WTC11 (cell line): ENCODE measurements around the gene PTPN13. TPM values are rescaled to one million over a fixed set of nuclear protein-coding genes. Genes with fewer than 3 reads are reported as not detected.

ENCODE experiments used
- ATAC-seq: fragments of 200-7000 bp; cut with Tn5 transposase; 2 replicates; pipeline ENCODE4 v1.10.0; 2021; ENCODE audit warnings: mild to moderate bottlenecking, moderate library complexity
- CTCF ChIA-PET: fragments of 300-600 bp; sonication (Branson Sonifier 250); formaldehyde crosslinking; loops from one replicate; lab custom pipeline; 2021; ENCODE audit warnings: antibody characterized with exemption; lab: Charles Lee
- POLR2A ChIA-PET: fragments of 350-600 bp; sonication (Branson Sonifier 250); formaldehyde crosslinking; loops from one replicate; lab custom pipeline; 2021; ENCODE audit warnings: antibody characterized with exemption; lab: Charles Lee
- DNase-seq: peaks from one replicate; pipeline ENCODE4 v3.0.0; 2021; ENCODE audit warnings: low spot score
- H3K27ac Mint-ChIP-seq: 2 replicates; pipeline ENCODE4 v1.8.0; 2021; ENCODE audit warnings: mixed read lengths
- H3K27me3 Mint-ChIP-seq: 2 replicates; pipeline ENCODE4 v1.8.0; 2021; ENCODE audit warnings: low read depth, mild to moderate bottlenecking, moderate library complexity, mixed read lengths
- H3K36me3 Mint-ChIP-seq: 2 replicates; pipeline ENCODE4 v1.8.0; 2021; ENCODE audit warnings: mixed read lengths
- H3K4me1 Mint-ChIP-seq: 2 replicates; pipeline ENCODE4 v1.8.0; 2022; ENCODE audit warnings: mixed read lengths
- H3K4me3 Mint-ChIP-seq: 2 replicates; pipeline ENCODE4 v1.8.0; 2021; ENCODE audit warnings: mild to moderate bottlenecking, moderate library complexity, mixed read lengths
- H3K9me3 Mint-ChIP-seq: 2 replicates; pipeline ENCODE4 v1.8.0; 2021; ENCODE audit warnings: mixed read lengths
- CREB1 ChIP-seq: sonication (generic); formaldehyde crosslinking; IDR thresholded peaks from 2 replicates; pipeline ENCODE4 v1.8.0; 2023; ENCODE audit warnings: mild to moderate bottlenecking, missing genetic modification reagents
- ELF4 ChIP-seq: sonication (generic); formaldehyde crosslinking; IDR thresholded peaks from 2 replicates; pipeline ENCODE4 v1.8.1; 2022; ENCODE audit warnings: low read depth, mild to moderate bottlenecking, moderate library complexity, missing genetic modification reagents
- ETV6 ChIP-seq: sonication (generic); formaldehyde crosslinking; IDR thresholded peaks from 2 replicates; pipeline ENCODE4 v1.8.1; 2022; ENCODE audit warnings: mild to moderate bottlenecking, missing genetic modification reagents
- GABPB1 ChIP-seq: sonication (generic); formaldehyde crosslinking; IDR thresholded peaks from 2 replicates; pipeline ENCODE4 v1.8.1; 2023; ENCODE audit warnings: mild to moderate bottlenecking, missing genetic modification reagents
- KAT7 ChIP-seq: sonication (generic); formaldehyde crosslinking; IDR thresholded peaks from 2 replicates; pipeline ENCODE4 v1.8.1; 2023; ENCODE audit warnings: missing genetic modification reagents, mild to moderate bottlenecking, borderline replicate concordance
- NFE2L1 ChIP-seq: sonication (generic); formaldehyde crosslinking; IDR thresholded peaks from 2 replicates; pipeline ENCODE4 v1.8.1; 2023; ENCODE audit warnings: missing genetic modification reagents
- NR1H2 ChIP-seq: sonication (generic); formaldehyde crosslinking; IDR thresholded peaks from 2 replicates; pipeline ENCODE4 v1.9.0; 2021; ENCODE audit warnings: mild to moderate bottlenecking, moderate library complexity, missing genetic modification reagents
- RORB ChIP-seq: fragments of 250-450 bp; sonication (Bioruptor Pico); IDR thresholded peaks from 2 replicates; pipeline ENCODE4 v1.9.0; 2021; ENCODE audit warnings: mild to moderate bottlenecking
- SOX15 ChIP-seq: fragments of 250-450 bp; sonication (Bioruptor Pico); IDR thresholded peaks from 2 replicates; pipeline ENCODE4 v1.9.0; 2021; ENCODE audit warnings: mild to moderate bottlenecking
- SP1 ChIP-seq: sonication (generic); formaldehyde crosslinking; conservative IDR thresholded peaks from 2 replicates; pipeline ENCODE4 v1.8.1; 2022; ENCODE audit warnings: missing genetic modification reagents
- USF2 ChIP-seq: sonication (generic); formaldehyde crosslinking; IDR thresholded peaks from 2 replicates; pipeline ENCODE4 v1.8.1; 2023; ENCODE audit warnings: mild to moderate bottlenecking, missing genetic modification reagents, moderate library complexity
- ZNF219 ChIP-seq: sonication (generic); formaldehyde crosslinking; IDR thresholded peaks from 2 replicates; pipeline ENCODE4 v1.8.0; 2023; ENCODE audit warnings: missing genetic modification reagents, mild to moderate bottlenecking, borderline replicate concordance
- ZNF263 ChIP-seq: sonication (generic); formaldehyde crosslinking; IDR thresholded peaks from 2 replicates; pipeline ENCODE4 v1.8.1; 2022; ENCODE audit warnings: low read depth, mild to moderate bottlenecking, moderate library complexity, missing genetic modification reagents
- ZNF532 ChIP-seq: fragments of 250-450 bp; sonication (Bioruptor Pico); IDR thresholded peaks from 2 replicates; pipeline ENCODE4 v1.9.0; 2021; ENCODE audit warnings: mild to moderate bottlenecking, borderline replicate concordance
- total RNA-seq: library from RNA; stranded (reverse); gene quantifications from 3 replicates; pipeline ENCODE4 v1.2.3, GENCODE V29; 2021
- TF ChIP-seq, protein P1 (sequence below): sonication (generic); formaldehyde crosslinking; IDR thresholded peaks from 2 replicates; pipeline ENCODE4 v1.8.0; 2022; ENCODE audit warnings: mild to moderate bottlenecking, missing genetic modification reagents
- TF ChIP-seq, protein P2 (sequence below): fragments of 250-450 bp; sonication (Bioruptor Pico); IDR thresholded peaks from 2 replicates; pipeline ENCODE4 v1.8.0; 2021; ENCODE audit warnings: mild to moderate bottlenecking
- TF ChIP-seq, protein P3 (sequence below): sonication (generic); formaldehyde crosslinking; IDR thresholded peaks from 2 replicates; pipeline ENCODE4 v1.8.1; 2023; ENCODE audit warnings: mild to moderate bottlenecking, missing genetic modification reagents
- TF ChIP-seq, protein P4 (sequence below): sonication (generic); formaldehyde crosslinking; IDR thresholded peaks from 2 replicates; pipeline ENCODE4 v1.8.0; 2022; ENCODE audit warnings: mild to moderate bottlenecking, missing genetic modification reagents
- TF ChIP-seq, protein P5 (sequence below): sonication (generic); formaldehyde crosslinking; conservative IDR thresholded peaks from 2 replicates; pipeline ENCODE4 v1.8.1; 2023; ENCODE audit warnings: mild to moderate bottlenecking, low read depth, missing genetic modification reagents, moderate library complexity
- TF ChIP-seq, protein P6 (sequence below): sonication (generic); formaldehyde crosslinking; IDR thresholded peaks from 2 replicates; pipeline ENCODE4 v1.8.0; 2022; ENCODE audit warnings: missing genetic modification reagents

The PTPN13 gene
- total RNA-seq, 1 experiment from 2014 or later = 49.7 TPM

GRCh38 chr4:86778175-86778574, 184.1 kb downstream of the PTPN13 start:
- TF ChIP-seq, protein P1, sequence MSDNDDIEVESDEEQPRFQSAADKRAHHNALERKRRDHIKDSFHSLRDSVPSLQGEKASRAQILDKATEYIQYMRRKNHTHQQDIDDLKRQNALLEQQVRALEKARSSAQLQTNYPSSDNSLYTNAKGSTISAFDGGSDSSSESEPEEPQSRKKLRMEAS (CRISPR knock-in tag) = no peak
- TF ChIP-seq NFE2L1 (CRISPR knock-in tag) = no peak
- TF ChIP-seq SOX15 (CRISPR knock-in tag) = no peak
- TF ChIP-seq ELF4 (CRISPR knock-in tag) = no peak
- no peak for TF ChIP-seq ZNF532 (CRISPR knock-in tag)
- no peak for TF ChIP-seq ZNF263 (CRISPR knock-in tag)
- ChIA-PET CTCF (no interaction called here), POLR2A (no interaction called here)
- no peaks in the 10 kb centered on the region for H3K9me3 Mint-ChIP-seq
- ATAC-seq (no peak), DNase-seq (no peak)
- H3K4me1 Mint-ChIP-seq = no peaks in the 10 kb centered on the region
- peaks cover 22% of the 10 kb centered on the region for H3K36me3 Mint-ChIP-seq
- no peak overlapping the region for H3K4me3 Mint-ChIP-seq
- no peaks in the 10 kb centered on the region for H3K27me3 Mint-ChIP-seq
- no peak overlapping the region for H3K27ac Mint-ChIP-seq

DNA sequence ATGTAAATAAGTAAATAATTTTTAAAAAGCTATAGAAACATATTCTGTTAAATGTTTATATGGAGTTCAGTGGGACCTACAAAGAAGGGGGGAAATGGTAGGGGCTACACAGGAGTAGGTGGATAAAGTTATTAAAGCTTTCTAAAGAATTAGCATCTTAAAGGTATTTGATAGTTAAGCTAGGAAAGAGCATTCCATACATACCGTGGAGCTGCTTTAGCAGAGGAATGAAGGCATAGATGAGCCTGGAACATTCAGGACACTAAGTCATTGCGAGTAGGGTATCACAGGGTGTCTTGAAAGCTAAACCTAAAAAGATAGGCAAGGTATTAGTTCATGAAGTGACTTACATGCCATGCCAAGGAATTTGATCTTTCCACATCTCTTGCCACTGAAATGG, 194.7 kb downstream of the PTPN13 start:
- no peak for DNase-seq
- H3K4me1 Mint-ChIP-seq = peaks cover 16% of the 10 kb centered on the region
- POLR2A ChIA-PET = interaction anchor here (1.6 kb wide), 1 partner anchor 195 kb away, joined by 7 read pairs; the partner anchor contains the start of gene PTPN13
- CTCF ChIA-PET = interaction anchor here (1.0 to 2.3 kb wide), 5 partner anchors 90 to 306 kb away, joined by 3 to 14 read pairs (median 4); no protein-coding TSS in a partner anchor
- H3K27me3 Mint-ChIP-seq = no peaks in the 10 kb centered on the region
- H3K9me3 Mint-ChIP-seq = peaks cover 33% of the 10 kb centered on the region
- H3K36me3 Mint-ChIP-seq = peaks cover 64% of the 10 kb centered on the region
- H3K27ac Mint-ChIP-seq = peak overlapping the region; percentile 68
- TF ChIP-seq, protein P2, sequence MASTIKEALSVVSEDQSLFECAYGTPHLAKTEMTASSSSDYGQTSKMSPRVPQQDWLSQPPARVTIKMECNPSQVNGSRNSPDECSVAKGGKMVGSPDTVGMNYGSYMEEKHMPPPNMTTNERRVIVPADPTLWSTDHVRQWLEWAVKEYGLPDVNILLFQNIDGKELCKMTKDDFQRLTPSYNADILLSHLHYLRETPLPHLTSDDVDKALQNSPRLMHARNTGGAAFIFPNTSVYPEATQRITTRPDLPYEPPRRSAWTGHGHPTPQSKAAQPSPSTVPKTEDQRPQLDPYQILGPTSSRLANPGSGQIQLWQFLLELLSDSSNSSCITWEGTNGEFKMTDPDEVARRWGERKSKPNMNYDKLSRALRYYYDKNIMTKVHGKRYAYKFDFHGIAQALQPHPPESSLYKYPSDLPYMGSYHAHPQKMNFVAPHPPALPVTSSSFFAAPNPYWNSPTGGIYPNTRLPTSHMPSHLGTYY = no peak
- TF ChIP-seq, protein P3, sequence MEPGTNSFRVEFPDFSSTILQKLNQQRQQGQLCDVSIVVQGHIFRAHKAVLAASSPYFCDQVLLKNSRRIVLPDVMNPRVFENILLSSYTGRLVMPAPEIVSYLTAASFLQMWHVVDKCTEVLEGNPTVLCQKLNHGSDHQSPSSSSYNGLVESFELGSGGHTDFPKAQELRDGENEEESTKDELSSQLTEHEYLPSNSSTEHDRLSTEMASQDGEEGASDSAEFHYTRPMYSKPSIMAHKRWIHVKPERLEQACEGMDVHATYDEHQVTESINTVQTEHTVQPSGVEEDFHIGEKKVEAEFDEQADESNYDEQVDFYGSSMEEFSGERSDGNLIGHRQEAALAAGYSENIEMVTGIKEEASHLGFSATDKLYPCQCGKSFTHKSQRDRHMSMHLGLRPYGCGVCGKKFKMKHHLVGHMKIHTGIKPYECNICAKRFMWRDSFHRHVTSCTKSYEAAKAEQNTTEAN (CRISPR knock-in tag) = no peak
- TF ChIP-seq RORB (CRISPR knock-in tag) (no peak), KAT7 (CRISPR knock-in tag) (no peak), CREB1 (no peak), ZNF219 (CRISPR knock-in tag) (no peak), GABPB1 (CRISPR knock-in tag) (no peak), NR1H2 (CRISPR knock-in tag) (no peak), USF2 (no peak), ETV6 (CRISPR knock-in tag) (no peak), SP1 (CRISPR knock-in tag) (no peak)
- TF ChIP-seq, protein P1 (CRISPR knock-in tag) = no peak
- TF ChIP-seq, protein P4, sequence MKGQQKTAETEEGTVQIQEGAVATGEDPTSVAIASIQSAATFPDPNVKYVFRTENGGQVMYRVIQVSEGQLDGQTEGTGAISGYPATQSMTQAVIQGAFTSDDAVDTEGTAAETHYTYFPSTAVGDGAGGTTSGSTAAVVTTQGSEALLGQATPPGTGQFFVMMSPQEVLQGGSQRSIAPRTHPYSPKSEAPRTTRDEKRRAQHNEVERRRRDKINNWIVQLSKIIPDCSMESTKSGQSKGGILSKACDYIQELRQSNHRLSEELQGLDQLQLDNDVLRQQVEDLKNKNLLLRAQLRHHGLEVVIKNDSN (CRISPR knock-in tag) = no peak
- TF ChIP-seq, protein P5, sequence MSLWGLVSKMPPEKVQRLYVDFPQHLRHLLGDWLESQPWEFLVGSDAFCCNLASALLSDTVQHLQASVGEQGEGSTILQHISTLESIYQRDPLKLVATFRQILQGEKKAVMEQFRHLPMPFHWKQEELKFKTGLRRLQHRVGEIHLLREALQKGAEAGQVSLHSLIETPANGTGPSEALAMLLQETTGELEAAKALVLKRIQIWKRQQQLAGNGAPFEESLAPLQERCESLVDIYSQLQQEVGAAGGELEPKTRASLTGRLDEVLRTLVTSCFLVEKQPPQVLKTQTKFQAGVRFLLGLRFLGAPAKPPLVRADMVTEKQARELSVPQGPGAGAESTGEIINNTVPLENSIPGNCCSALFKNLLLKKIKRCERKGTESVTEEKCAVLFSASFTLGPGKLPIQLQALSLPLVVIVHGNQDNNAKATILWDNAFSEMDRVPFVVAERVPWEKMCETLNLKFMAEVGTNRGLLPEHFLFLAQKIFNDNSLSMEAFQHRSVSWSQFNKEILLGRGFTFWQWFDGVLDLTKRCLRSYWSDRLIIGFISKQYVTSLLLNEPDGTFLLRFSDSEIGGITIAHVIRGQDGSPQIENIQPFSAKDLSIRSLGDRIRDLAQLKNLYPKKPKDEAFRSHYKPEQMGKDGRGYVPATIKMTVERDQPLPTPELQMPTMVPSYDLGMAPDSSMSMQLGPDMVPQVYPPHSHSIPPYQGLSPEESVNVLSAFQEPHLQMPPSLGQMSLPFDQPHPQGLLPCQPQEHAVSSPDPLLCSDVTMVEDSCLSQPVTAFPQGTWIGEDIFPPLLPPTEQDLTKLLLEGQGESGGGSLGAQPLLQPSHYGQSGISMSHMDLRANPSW (CRISPR knock-in tag) = no peak
- TF ChIP-seq, protein P6, sequence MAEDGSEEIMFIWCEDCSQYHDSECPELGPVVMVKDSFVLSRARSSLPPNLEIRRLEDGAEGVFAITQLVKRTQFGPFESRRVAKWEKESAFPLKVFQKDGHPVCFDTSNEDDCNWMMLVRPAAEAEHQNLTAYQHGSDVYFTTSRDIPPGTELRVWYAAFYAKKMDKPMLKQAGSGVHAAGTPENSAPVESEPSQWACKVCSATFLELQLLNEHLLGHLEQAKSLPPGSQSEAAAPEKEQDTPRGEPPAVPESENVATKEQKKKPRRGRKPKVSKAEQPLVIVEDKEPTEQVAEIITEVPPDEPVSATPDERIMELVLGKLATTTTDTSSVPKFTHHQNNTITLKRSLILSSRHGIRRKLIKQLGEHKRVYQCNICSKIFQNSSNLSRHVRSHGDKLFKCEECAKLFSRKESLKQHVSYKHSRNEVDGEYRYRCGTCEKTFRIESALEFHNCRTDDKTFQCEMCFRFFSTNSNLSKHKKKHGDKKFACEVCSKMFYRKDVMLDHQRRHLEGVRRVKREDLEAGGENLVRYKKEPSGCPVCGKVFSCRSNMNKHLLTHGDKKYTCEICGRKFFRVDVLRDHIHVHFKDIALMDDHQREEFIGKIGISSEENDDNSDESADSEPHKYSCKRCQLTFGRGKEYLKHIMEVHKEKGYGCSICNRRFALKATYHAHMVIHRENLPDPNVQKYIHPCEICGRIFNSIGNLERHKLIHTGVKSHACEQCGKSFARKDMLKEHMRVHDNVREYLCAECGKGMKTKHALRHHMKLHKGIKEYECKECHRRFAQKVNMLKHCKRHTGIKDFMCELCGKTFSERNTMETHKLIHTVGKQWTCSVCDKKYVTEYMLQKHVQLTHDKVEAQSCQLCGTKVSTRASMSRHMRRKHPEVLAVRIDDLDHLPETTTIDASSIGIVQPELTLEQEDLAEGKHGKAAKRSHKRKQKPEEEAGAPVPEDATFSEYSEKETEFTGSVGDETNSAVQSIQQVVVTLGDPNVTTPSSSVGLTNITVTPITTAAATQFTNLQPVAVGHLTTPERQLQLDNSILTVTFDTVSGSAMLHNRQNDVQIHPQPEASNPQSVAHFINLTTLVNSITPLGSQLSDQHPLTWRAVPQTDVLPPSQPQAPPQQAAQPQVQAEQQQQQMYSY (CRISPR knock-in tag) = no peak
- TF ChIP-seq, all 79 proteins: peak for 0
- peak; percentile 95 for ATAC-seq
- no peak overlapping the region for H3K4me3 Mint-ChIP-seq
